SK-N-SH (cell line): ENCODE data around the gene UPK3B.

Experiments used
- CTCF ChIP-seq: fragments of 200-600 bp; sonication (generic); IDR thresholded peaks from 2 replicates; pipeline ENCODE4 v1.6.1; 2017; ENCODE audit warnings: antibody characterized with exemption, mild to moderate bottlenecking, moderate library complexity
- ELF1 ChIP-seq: IDR thresholded peaks from 2 replicates; pipeline ENCODE4 v1.4.0; 2012
- EP300 ChIP-seq, 2 experiments: IDR thresholded peaks; 2 replicates each; pipeline versions ENCODE4 v1.4.0 to v1.6.1; 2012; ENCODE audit warnings: borderline replicate concordance in 1 of 2, low read depth in 1 of 2, low read length in 1 of 2
- EZH2phosphoT487 ChIP-seq: fragments of 200-600 bp; sonication (generic); IDR thresholded peaks from 2 replicates; pipeline ENCODE4 v1.6.1; 2017; ENCODE audit warnings: low read depth, mixed run types, mild to moderate bottlenecking, antibody characterized with exemption, moderate library complexity, borderline replicate concordance
- JUND ChIP-seq: IDR thresholded peaks from 2 replicates; pipeline ENCODE4 v1.4.0; 2012
- NRF1 ChIP-seq: IDR thresholded peaks from 2 replicates; pipeline ENCODE4 v1.6.1; 2012; ENCODE audit warnings: low read depth, mild to moderate bottlenecking, low read length
- PBX3 ChIP-seq: IDR thresholded peaks from 2 replicates; pipeline ENCODE4; 2012
- POLR2AphosphoS5 ChIP-seq: IDR thresholded peaks from 2 replicates; pipeline ENCODE4 v1.6.1; 2012; ENCODE audit warnings: low read depth, low read length
- RAD21 ChIP-seq: IDR thresholded peaks from 2 replicates; pipeline ENCODE4 v1.6.1; 2012; ENCODE audit warnings: mild to moderate bottlenecking, low read length
- SIN3A ChIP-seq: IDR thresholded peaks from 2 replicates; pipeline ENCODE4 v1.6.1; 2012; ENCODE audit warnings: low read depth, mild to moderate bottlenecking, low read length, moderate library complexity, borderline replicate concordance
- TAF1 ChIP-seq: IDR thresholded peaks from 2 replicates; pipeline ENCODE4 v1.6.1; 2012; ENCODE audit warnings: low read depth, mild to moderate bottlenecking, low read length, moderate library complexity, borderline replicate concordance
- TEAD4 ChIP-seq: IDR thresholded peaks from 2 replicates; pipeline ENCODE4 v1.4.0; 2012; ENCODE audit warnings: mild to moderate bottlenecking, borderline replicate concordance; ENCODE audit not compliant: insufficient read depth
- USF2 ChIP-seq: fragments of 150-350 bp; IDR thresholded peaks from 2 replicates; pipeline ENCODE4 v1.6.1; 2017; ENCODE audit warnings: antibody characterized with exemption, low read length, low read depth, borderline replicate concordance

- TF ChIP-seq ELF1 (no peak), CTCF (no peak), RAD21 (no peak), TAF1 (no peak), JUND (no peak), TEAD4 (no peak), SIN3A (no peak), USF2 (no peak), POLR2AphosphoS5 (no peak), EZH2phosphoT487 (no peak), NRF1 (no peak), EP300 (IDR thresholded peaks at IDR 0.05; ENCODE audit: borderline replicate concordance in 1 of 2, low read depth in 1 of 2, low read length in 1 of 2) (no peak), PBX3 (no peak)
Observed at GRCh38 chr7:76513817-76514799, 3.8 kb downstream of the UPK3B start.
